HG03108 (cell line): ENCODE data around the gene PTPRN2.
"Not testable (repeated sequence)": the region's sequence is repeated elsewhere in the genome, so short reads cannot be mapped to it uniquely, and the experiment has no call there.

Experiments
- ATAC-seq: cut with Tn5 transposase; IDR thresholded peaks from one replicate; pipeline ENCODE4 v1.9.1; 2021; ENCODE audit warnings: moderate library complexity; ENCODE audit not compliant: unreplicated experiment

The PTPRN2 gene

GRCh38 chr7:158425676-158426075 lies 161.9 kb downstream of the PTPRN2 start:
- not testable (repeated sequence) for ATAC-seq

GRCh38 chr7:158424531-158424930 lies 163.1 kb downstream of the PTPRN2 start:
- ATAC-seq, result no peak

DNA sequence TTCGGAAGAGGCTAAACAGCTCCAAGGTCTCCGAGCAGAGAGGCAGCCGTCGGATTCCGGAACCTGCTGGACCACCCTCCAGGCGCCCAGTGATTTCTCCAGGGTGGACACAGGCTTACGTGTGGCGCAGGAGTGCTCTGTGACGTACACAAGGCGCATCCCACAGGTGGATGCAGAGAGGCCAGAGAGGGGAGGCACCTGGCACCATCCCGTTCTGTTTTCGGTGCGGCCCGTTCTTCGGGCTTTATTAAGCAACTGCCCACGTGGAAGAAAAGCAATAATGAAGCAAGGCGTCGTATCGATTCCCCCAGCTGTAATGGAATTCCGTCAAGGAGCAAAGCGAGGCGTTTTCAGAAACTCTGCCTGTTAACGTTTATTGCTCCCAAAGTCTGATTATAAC lies 163.6 kb downstream of the PTPRN2 start:
- ATAC-seq, result no peak

DNA sequence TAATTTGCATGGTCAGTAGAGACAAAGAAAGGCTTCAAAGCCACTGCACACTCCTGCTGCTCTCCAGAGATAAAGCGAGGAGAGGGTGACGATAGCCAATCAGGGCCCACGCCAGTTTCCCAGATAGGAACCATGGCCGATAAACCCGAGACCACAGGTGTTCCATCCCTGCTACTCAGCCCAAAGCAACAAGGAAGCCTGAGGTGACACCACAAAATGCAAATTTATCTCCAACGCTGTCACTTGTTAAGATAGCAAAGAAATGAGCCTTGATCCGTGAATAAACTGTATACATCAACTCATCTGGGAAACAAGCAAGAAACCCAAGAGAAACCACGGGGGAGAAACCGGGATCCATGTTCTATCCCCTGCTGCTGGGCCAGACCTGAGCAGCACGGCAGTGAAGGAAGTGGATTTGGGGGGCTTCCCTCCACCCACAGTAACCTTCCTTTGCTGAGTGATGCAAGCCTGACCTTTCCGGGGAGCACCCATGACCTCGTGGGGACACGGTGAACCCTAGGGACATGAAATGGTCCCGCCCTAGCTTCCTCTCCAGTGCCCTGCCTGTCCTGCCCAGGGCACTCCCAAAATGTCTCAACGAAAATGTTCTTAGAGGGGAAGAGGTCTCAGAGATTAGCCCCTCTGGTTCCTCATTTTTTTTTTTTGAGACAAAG lies 164.6 kb downstream of the PTPRN2 start:
- no peak for ATAC-seq

- ATAC-seq, result no peak
Observed at GRCh38 chr7:158422196-158422886, 165.3 kb downstream of the PTPRN2 start.

DNA sequence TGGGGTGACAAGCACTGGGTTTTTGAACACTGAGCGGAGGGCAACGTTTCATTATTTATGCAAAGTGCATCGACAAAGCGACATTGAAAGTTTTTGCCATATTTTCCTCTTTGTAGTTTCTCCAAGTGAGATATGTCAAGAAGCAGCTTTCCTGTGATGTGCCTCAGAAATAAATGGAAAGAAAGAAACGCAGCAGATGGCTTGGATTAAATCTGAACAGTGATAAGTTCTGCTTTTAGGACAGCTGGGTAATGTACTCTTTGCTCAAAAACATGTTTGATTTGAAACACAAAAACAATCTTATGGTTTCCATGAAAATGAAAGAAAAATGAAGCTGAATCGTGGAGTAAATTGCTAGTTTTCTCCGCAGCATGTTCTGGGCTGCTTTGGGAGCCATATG lies 166.3 kb downstream of the PTPRN2 start:
- no peak for ATAC-seq

GRCh38 chr7:158420591-158421340 lies 166.9 kb downstream of the PTPRN2 start:
- no peak for ATAC-seq

- no peak for ATAC-seq
Observed at GRCh38 chr7:158419238-158419785, 168.3 kb downstream of the PTPRN2 start.

GRCh38 chr7:158418395-158418794 lies 169.2 kb downstream of the PTPRN2 start:
- not testable (repeated sequence) for ATAC-seq

- ATAC-seq, result no peak
Observed at GRCh38 chr7:158416283-158416933, 171.2 kb downstream of the PTPRN2 start.

GRCh38 chr7:158415316-158415715 lies 172.3 kb downstream of the PTPRN2 start:
- no peak for ATAC-seq

GRCh38 chr7:158414486-158414961 lies 173.1 kb downstream of the PTPRN2 start:
- no peak for ATAC-seq

DNA sequence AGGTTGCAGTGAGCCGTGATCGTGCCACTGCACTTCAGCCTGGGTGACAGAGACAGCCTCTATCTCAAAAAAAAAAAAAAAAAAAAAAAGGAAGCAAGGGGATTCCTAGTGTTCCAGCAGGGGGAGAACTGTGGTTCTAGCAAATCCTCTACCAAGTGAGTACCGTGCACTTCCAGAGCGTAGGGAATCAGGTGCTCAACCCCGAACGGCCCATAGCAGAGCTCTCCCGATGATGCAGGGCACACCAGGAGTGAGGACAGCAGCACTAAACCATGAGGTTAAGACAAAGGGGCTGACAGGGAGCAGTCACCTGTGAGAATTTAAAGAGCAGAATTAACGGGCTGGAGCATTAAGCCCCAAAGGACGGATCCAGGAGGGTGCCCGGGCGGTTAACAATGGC lies 173.6 kb downstream of the PTPRN2 start:
- ATAC-seq, result no peak

DNA sequence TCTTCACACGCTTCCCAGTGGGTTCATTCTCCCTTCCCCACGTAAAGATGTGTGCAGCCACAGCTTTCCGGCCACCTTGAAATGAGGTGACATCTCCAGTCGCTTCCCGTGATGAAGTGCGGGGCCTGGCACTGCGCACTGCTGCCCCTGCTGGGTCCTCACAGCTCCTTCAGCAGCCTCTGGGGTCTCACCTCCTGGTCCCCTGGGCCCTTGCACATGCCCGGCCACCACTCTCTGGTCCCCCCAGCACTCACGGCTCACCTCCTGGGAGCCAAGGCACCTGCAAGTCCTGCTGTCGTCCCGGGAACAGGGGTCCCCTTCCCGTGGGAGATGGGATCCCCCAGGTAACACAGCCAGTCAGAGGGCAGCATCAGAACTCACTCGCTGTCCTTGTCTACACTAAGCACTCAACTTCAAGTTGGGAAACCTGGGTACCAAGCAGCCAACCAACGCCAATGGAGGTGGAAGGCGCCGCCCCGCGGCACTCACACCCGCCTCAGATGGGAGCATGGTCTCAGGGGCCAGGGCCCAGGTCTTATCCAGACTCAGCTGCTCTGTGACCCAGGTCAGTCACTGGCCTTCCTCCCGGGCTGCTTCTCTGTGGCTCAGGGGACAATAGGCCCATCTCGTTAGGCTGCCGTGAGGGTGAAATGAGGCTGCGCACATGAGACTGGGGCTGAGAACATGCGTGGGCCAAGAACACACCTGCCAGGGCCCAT lies 176.2 kb downstream of the PTPRN2 start:
- ATAC-seq, result no peak

DNA sequence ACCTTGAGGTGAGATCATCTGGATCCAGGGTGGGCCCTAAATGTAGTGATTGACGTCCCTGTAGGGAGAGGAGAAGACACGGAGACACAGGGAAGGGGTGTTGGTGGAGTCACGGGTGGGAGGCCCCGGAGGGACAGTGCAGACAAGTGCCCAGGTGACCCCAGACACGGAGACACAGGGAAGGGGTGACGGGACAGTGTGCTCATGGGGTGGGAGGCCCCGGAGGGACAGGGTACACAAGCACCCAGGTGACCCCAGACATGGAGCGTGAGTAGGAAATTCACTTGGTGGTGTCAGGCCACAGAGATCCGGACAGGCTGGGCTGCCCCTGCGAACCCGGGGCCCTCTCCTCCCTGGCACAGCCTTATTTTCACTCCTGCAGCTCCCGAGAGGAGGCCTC lies 176.9 kb downstream of the PTPRN2 start:
- no peak for ATAC-seq

GRCh38 chr7:158409816-158410330 lies 177.8 kb downstream of the PTPRN2 start:
- no peak for ATAC-seq

DNA sequence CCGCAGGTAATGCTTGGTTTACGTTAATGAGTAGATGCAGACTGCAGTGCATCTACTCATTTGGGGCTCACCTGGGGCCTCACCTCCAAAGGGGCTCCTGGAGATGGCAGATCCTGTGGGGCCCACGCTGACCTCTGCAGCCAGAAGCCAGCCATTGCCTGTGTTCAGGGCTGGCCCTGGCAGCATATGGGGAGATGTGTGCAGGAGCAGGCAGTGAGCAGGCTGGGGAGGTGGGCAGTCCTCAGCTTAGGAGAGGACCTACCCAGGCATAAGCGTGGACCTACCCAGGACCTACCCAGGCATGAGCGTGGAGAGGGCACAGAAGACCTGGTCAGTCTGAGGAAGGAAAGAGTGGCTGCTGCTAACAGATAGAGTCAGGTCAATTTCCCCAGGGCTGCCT lies 178.5 kb downstream of the PTPRN2 start:
- ATAC-seq, result no peak

DNA sequence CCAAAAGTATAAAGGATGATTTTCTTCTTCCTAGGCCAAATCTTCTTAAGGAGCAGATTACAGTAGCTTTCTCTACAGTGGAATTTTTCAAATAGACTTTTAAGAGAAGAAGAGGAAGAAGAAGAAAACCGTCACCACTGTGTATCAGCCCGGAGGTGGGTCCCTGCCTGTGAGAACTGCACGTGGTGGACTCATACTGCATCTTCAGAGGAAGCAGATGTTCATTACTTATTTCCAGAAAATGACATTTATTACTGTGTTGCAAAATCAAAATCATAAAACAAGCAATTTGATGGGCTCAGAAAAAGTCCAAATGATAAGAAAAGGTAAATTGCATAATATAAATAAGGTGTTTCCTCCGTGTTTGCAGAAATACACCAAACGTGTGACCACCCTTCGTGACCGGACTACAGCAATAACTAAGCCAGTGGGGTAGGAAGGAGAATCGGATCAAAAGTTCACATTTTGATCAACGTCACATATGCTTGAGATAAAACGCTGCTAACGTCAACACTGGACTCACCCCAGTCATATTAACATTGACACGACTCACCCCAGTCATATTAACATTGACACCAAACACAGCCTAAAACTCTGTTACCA lies 179.2 kb downstream of the PTPRN2 start:
- no peak for ATAC-seq

GRCh38 chr7:158407581-158408317 lies 179.9 kb downstream of the PTPRN2 start:
- no peak for ATAC-seq
